Effector memory CD4-positive, alpha-beta T cell (primary cell): Measurements from ENCODE around the gene TIAM1.

ENCODE experiments used
- DNase-seq, 3 donors: peaks; one replicate each; pipeline ENCODE4 v3.0.0-alpha.2; 2020
- H3K27ac ChIP-seq: 2 replicates; pipeline ENCODE4 v1.7.0; 2013; ENCODE audit warnings: mild to moderate bottlenecking, low read length, moderate library complexity; ENCODE audit not compliant: insufficient read depth, poor library complexity, severe bottlenecking
- H3K27me3 ChIP-seq: replicated peaks from 2 replicates; pipeline ENCODE4 v1.7.0; 2013; ENCODE audit warnings: mild to moderate bottlenecking, low read length; ENCODE audit not compliant: insufficient read depth, control insufficient read depth, poor library complexity, severe bottlenecking
- H3K36me3 ChIP-seq: 2 replicates; pipeline ENCODE4 v1.7.0; 2013; ENCODE audit warnings: mild to moderate bottlenecking, low read length, moderate library complexity; ENCODE audit not compliant: control insufficient read depth, insufficient read depth
- H3K4me1 ChIP-seq: 2 replicates; pipeline ENCODE4 v1.7.0; 2013; ENCODE audit warnings: low read length, mild to moderate bottlenecking; ENCODE audit not compliant: control insufficient read depth, insufficient read depth, poor library complexity, severe bottlenecking
- H3K4me3 ChIP-seq: 2 replicates; pipeline ENCODE4 v1.7.0; 2013; ENCODE audit warnings: low read length, low read depth, mild to moderate bottlenecking; ENCODE audit not compliant: insufficient read depth, poor library complexity, severe bottlenecking
- H3K9me3 ChIP-seq: 2 replicates; pipeline ENCODE4 v1.7.0; 2013; ENCODE audit warnings: mild to moderate bottlenecking, low read length, moderate library complexity; ENCODE audit not compliant: control insufficient read depth

TIAM1 gene

DNA sequence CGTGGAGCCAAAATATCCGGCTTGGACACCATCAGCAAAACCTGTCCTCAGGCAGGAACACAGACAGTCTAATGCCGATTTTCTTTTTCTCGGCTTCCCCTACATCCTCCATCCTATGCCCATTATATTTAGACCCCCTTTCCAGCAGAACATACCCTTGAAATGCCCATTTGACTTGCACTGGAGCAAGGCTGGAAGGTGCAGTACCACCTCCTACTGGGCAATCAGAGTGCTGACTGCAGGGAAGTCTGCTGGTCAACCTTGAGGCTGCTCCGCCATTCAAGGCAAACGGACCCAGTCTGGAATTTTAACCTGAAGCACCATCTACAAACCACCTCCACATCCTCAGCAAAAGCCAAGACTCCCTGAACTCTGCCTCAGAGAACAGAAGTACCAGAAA lies 79.5 kb downstream of the TIAM1 start:
- no peak overlapping the region for H3K4me3 ChIP-seq
- no peak overlapping the region for H3K27ac ChIP-seq
- H3K4me1 ChIP-seq, result peaks cover 4% of the 10 kb centered on the region
- no peaks in the 10 kb centered on the region for H3K9me3 ChIP-seq
- H3K36me3 ChIP-seq, result peaks cover 5% of the 10 kb centered on the region
- no peak for DNase-seq
- no peaks in the 10 kb centered on the region for H3K27me3 ChIP-seq

DNA sequence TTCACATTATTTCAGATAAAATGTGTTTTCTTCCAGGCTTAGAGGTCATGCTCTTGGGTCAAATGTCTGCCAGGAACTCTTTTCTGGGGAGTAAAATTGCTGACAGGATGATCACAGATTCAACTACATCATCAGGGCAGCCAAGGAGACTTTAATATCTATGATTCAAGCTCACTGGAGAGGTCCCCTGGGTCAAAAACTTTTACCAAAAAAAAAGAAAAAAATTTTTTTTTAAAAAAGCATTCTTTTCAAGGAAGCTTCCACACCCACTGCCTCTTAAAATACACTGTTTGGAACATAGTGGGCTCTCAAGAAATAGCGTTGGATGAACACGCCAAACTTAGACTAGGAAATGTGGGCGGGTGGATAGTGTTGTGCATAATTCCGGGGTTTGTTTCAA lies 81.3 kb downstream of the TIAM1 start:
- Histone ChIP-seq H3K27me3 (no peaks in the 10 kb centered on the region), H3K36me3 (peaks cover 5% of the 10 kb centered on the region), H3K27ac (no peak overlapping the region), H3K4me3 (no peak overlapping the region), H3K9me3 (no peaks in the 10 kb centered on the region), H3K4me1 (peaks cover 4% of the 10 kb centered on the region)
- DNase-seq, result no peak

- DNase-seq, result no peak
Measured at GRCh38 chr21:31261759-31262158, 82.3 kb downstream of the TIAM1 start.

GRCh38 chr21:31260790-31261189 lies 83.3 kb downstream of the TIAM1 start:
- Histone ChIP-seq H3K27ac (no peak overlapping the region), H3K4me3 (no peak overlapping the region), H3K36me3 (peaks cover 5% of the 10 kb centered on the region), H3K4me1 (peaks cover 4% of the 10 kb centered on the region), H3K27me3 (no peaks in the 10 kb centered on the region), H3K9me3 (no peaks in the 10 kb centered on the region)
- no peak for DNase-seq

More at GRCh38 chr21:31261759-31262158, 82.3 kb downstream of the TIAM1 start:
- Histone ChIP-seq H3K36me3 (peaks cover 5% of the 10 kb centered on the region), H3K27ac (no peak overlapping the region), H3K4me1 (peaks cover 4% of the 10 kb centered on the region), H3K4me3 (no peak overlapping the region), H3K27me3 (no peaks in the 10 kb centered on the region), H3K9me3 (no peaks in the 10 kb centered on the region)

GRCh38 chr21:31258073-31258472 lies 86.0 kb downstream of the TIAM1 start:
- no peak overlapping the region for H3K4me3 ChIP-seq
- no peaks in the 10 kb centered on the region for H3K4me1 ChIP-seq
- DNase-seq, result no peak
- no peaks in the 10 kb centered on the region for H3K9me3 ChIP-seq
- no peaks in the 10 kb centered on the region for H3K27me3 ChIP-seq
- H3K27ac ChIP-seq, result no peak overlapping the region
- H3K36me3 ChIP-seq, result no peaks in the 10 kb centered on the region

- H3K4me1 ChIP-seq, result no peaks in the 10 kb centered on the region
- no peaks in the 10 kb centered on the region for H3K9me3 ChIP-seq
- H3K4me3 ChIP-seq, result no peak overlapping the region
- H3K27ac ChIP-seq, result no peak overlapping the region
- DNase-seq, result no peak
- H3K27me3 ChIP-seq, result no peaks in the 10 kb centered on the region
- H3K36me3 ChIP-seq, result no peaks in the 10 kb centered on the region
Measured at GRCh38 chr21:31257265-31257664, 86.8 kb downstream of the TIAM1 start.

DNA sequence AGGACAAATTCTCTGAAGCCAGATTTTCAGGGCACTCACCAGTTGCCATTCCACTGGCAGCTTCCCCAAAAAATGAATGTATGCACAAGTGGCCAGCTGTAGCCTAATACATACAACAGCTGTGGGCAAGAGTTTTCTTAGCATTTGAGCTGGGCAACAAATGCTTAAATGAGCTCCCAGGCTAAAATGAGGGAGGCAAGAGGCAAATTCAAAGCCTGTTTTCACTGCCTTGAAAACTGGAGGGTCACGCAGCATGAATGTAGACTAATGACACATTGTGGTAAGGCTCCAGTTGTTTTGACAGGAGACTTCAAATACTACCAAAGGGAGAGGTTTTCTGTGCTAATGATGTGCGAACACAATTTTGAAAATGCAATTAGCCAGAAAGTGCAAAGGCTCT lies 88.2 kb downstream of the TIAM1 start:
- no peak overlapping the region for H3K27ac ChIP-seq
- H3K9me3 ChIP-seq, result no peaks in the 10 kb centered on the region
- no peaks in the 10 kb centered on the region for H3K4me1 ChIP-seq
- no peak overlapping the region for H3K4me3 ChIP-seq
- H3K36me3 ChIP-seq, result no peaks in the 10 kb centered on the region
- no peak for DNase-seq
- H3K27me3 ChIP-seq, result no peaks in the 10 kb centered on the region

- DNase-seq, result no peak
- no peaks in the 10 kb centered on the region for H3K36me3 ChIP-seq
- H3K4me3 ChIP-seq, result no peak overlapping the region
- no peaks in the 10 kb centered on the region for H3K9me3 ChIP-seq
- no peaks in the 10 kb centered on the region for H3K4me1 ChIP-seq
- H3K27me3 ChIP-seq, result no peaks in the 10 kb centered on the region
- H3K27ac ChIP-seq, result no peak overlapping the region
Measured at GRCh38 chr21:31255036-31255435, 89.0 kb downstream of the TIAM1 start.

DNA sequence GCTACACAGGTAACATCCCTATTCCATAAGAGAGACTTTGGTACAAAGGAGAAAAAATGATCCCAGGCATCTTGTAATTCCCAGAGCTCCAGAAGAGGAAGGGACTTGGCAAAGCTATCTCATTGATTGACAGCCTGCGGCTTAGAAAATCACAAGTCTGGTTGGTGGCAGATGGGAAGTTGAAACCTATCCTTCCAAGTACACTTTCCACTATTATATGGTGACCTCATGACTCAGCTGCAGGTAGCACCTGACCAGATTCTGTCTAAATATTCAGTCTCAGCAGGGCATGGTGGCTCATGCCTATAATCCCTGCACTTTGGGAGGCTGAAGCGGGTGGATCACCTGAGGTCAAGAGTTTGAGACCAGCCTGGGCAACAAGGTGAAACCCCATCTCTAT lies 89.9 kb downstream of the TIAM1 start:
- Histone ChIP-seq H3K9me3 (no peaks in the 10 kb centered on the region), H3K4me1 (no peaks in the 10 kb centered on the region), H3K36me3 (no peaks in the 10 kb centered on the region), H3K27me3 (no peaks in the 10 kb centered on the region), H3K4me3 (no peak overlapping the region), H3K27ac (no peak overlapping the region)
- no peak for DNase-seq

DNA sequence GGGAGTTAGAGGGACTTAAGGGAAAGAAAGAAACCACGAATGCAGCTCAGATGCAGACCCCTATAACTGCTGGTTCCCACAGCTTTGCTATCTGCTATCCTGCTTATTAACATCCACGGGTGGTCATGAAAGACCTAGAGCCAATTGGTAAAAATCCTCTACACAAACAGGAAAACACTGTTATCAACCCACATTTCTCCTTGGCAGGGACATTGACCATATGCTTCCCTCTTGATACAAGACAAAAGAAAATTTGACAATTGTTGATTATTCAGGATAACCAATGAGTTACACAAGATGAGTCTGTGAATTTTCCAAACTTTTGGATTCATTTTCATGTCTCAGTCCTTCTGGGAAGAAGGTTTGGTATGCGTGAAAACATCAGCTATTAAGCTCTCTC lies 90.4 kb downstream of the TIAM1 start:
- Histone ChIP-seq H3K27ac (no peak overlapping the region), H3K36me3 (no peaks in the 10 kb centered on the region), H3K4me3 (no peak overlapping the region), H3K27me3 (no peaks in the 10 kb centered on the region), H3K9me3 (no peaks in the 10 kb centered on the region), H3K4me1 (no peaks in the 10 kb centered on the region)
- DNase-seq, result no peak

DNA sequence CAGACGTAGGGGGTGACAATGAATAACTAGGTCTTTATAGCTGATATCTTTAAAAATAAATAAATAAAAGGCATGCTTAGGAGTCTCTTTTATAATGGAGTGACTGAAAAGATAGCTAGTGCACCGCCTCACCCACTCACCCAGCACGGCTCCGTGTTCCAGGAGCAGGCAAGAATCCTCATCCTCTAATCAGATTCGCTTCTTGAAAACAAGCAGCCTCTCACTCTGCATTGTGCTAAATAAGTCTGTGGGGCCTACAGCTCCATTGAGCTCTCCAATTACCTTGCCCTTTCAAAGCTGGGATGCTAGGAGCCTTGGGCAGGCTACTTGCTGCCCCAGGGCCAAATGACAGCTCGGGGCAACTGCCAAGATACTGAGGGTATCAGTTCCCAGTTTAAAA lies 91.5 kb downstream of the TIAM1 start:
- Histone ChIP-seq H3K9me3 (no peaks in the 10 kb centered on the region), H3K4me3 (no peak overlapping the region), H3K4me1 (no peaks in the 10 kb centered on the region), H3K36me3 (peaks cover under 1% of the 10 kb centered on the region), H3K27me3 (no peaks in the 10 kb centered on the region), H3K27ac (no peak overlapping the region)
- DNase-seq, result no peak
